RWPE2 (cell line): ENCODE measurements around the gene SUN1.
A peak's percentile ranks its signal among the peaks of the same experiment; 100 is the strongest.

ENCODE experiments used
- ATAC-seq: fragments of 200-7000 bp; cut with Tn5 transposase; 3 replicates; pipeline ENCODE4 v1.9.1; 2021; ENCODE audit warnings: low read depth
- DNase-seq: peaks from one replicate; pipeline ENCODE4 v3.0.0-alpha.2; 2020; ENCODE audit warnings: low spot score
- H3K27ac ChIP-seq: fragments of 450-650 bp; 2 replicates; pipeline ENCODE4 v1.5.1; 2017; ENCODE audit warnings: mild to moderate bottlenecking; ENCODE audit not compliant: poor library complexity, severe bottlenecking
- H3K27me3 ChIP-seq: fragments of 250-450 bp; sonication (Bioruptor Pico); 2 replicates; pipeline ENCODE4 v1.5.1; 2021; ENCODE audit warnings: mild to moderate bottlenecking, moderate library complexity; ENCODE audit not compliant: insufficient read depth, poor library complexity, severe bottlenecking
- H3K36me3 ChIP-seq: fragments of 250-450 bp; sonication (Bioruptor Pico); 2 replicates; pipeline ENCODE4 v1.5.1; 2020; ENCODE audit warnings: low read depth, mild to moderate bottlenecking, moderate library complexity
- H3K4me1 ChIP-seq: fragments of 250-450 bp; sonication (Bioruptor Pico); 2 replicates; pipeline ENCODE4 v1.5.1; 2021; ENCODE audit warnings: mild to moderate bottlenecking, moderate library complexity; ENCODE audit not compliant: insufficient read depth, poor library complexity, severe bottlenecking
- H3K4me3 ChIP-seq: fragments of 250-450 bp; sonication (Bioruptor Pico); 2 replicates; pipeline ENCODE4 v1.5.1; 2021; ENCODE audit warnings: mild to moderate bottlenecking, moderate library complexity; ENCODE audit not compliant: severe bottlenecking
- H3K9me3 ChIP-seq: fragments of 250-450 bp; sonication (Bioruptor Pico); 2 replicates; pipeline ENCODE4 v1.5.1; 2021; ENCODE audit warnings: mild to moderate bottlenecking, moderate library complexity; ENCODE audit not compliant: severe bottlenecking
- TF ChIP-seq, protein P1 (sequence below): fragments of 450-650 bp; IDR thresholded peaks from one replicate; pipeline ENCODE4 v1.5.1; 2017; ENCODE audit warnings: mild to moderate bottlenecking, moderate library complexity; ENCODE audit not compliant: poor library complexity, severe bottlenecking

SUN1 gene, protein sequence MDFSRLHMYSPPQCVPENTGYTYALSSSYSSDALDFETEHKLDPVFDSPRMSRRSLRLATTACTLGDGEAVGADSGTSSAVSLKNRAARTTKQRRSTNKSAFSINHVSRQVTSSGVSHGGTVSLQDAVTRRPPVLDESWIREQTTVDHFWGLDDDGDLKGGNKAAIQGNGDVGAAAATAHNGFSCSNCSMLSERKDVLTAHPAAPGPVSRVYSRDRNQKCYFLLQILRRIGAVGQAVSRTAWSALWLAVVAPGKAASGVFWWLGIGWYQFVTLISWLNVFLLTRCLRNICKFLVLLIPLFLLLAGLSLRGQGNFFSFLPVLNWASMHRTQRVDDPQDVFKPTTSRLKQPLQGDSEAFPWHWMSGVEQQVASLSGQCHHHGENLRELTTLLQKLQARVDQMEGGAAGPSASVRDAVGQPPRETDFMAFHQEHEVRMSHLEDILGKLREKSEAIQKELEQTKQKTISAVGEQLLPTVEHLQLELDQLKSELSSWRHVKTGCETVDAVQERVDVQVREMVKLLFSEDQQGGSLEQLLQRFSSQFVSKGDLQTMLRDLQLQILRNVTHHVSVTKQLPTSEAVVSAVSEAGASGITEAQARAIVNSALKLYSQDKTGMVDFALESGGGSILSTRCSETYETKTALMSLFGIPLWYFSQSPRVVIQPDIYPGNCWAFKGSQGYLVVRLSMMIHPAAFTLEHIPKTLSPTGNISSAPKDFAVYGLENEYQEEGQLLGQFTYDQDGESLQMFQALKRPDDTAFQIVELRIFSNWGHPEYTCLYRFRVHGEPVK

DNA sequence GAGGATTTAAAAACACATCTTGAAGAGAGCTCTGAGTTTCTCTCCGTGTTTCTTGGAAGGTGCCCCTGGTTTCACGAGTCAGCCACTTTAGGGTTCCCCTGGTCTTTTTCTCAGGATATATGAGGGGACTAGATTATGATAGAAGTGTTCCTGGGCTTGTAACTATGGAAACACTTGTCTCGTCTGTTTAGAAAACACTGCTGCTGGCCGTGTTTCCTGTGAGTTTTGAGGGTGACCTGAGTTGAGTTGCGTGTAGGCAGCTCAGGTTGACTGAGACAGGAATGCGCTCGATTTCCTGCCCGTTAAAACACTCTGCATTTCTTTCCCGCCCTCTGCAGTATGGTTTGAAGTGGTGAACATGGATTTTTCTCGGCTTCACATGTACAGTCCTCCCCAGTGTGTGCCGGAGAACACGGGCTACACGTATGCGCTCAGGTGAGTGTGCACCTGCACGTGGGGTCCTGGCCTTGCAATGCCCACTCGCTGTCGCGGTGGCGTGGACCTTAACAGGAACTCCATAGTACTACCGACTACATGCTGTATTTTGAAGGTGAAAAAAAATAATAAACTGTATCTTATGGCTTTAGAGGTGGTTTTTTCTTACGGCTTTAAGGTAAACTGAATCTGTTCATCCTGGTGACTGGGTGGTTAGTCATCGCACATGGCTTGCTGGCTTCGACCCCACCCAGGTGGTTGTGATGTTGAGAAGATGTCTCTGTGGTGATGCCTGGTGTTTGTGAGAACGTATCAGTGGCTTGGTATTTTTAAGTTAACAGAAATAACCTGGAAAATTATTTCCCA is at the start of gene SUN1:
Gene SUN1 (plus strand): TSS at position 310 of the 801 bp plus-strand sequence. CDS start 49 bp downstream, at position 359.
- DNase-seq: peak; percentile 94
- Histone ChIP-seq H3K9me3 (no peaks in the 10 kb centered on the region), H3K36me3 (peaks cover 30% of the 10 kb centered on the region), H3K4me3 (peak within 1 kb of the TSS; percentile 9), H3K27ac (peak within 1 kb of the TSS; percentile 98), H3K27me3 (no peaks in the 10 kb centered on the region), H3K4me1 (peaks cover 59% of the 10 kb centered on the region)
- TF ChIP-seq, protein P1, sequence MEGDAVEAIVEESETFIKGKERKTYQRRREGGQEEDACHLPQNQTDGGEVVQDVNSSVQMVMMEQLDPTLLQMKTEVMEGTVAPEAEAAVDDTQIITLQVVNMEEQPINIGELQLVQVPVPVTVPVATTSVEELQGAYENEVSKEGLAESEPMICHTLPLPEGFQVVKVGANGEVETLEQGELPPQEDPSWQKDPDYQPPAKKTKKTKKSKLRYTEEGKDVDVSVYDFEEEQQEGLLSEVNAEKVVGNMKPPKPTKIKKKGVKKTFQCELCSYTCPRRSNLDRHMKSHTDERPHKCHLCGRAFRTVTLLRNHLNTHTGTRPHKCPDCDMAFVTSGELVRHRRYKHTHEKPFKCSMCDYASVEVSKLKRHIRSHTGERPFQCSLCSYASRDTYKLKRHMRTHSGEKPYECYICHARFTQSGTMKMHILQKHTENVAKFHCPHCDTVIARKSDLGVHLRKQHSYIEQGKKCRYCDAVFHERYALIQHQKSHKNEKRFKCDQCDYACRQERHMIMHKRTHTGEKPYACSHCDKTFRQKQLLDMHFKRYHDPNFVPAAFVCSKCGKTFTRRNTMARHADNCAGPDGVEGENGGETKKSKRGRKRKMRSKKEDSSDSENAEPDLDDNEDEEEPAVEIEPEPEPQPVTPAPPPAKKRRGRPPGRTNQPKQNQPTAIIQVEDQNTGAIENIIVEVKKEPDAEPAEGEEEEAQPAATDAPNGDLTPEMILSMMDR: no peak
- ATAC-seq: peak; percentile 71

GRCh38 chr7:782718-783449 is 49.4 kb upstream of the SUN1 start:
- H3K4me1 ChIP-seq: no peaks in the 10 kb centered on the region
- no peaks in the 10 kb centered on the region for H3K27me3 ChIP-seq
- no peak overlapping the region for H3K27ac ChIP-seq
- H3K36me3 ChIP-seq: peaks cover 45% of the 10 kb centered on the region
- DNase-seq (no peak), ATAC-seq (no peak)
- TF ChIP-seq, protein P1: no peak
- H3K9me3 ChIP-seq: no peaks in the 10 kb centered on the region
- no peak overlapping the region for H3K4me3 ChIP-seq

- peaks cover 50% of the 10 kb centered on the region for H3K36me3 ChIP-seq
Measured at GRCh38 chr7:783556-784490, 48.5 kb upstream of the SUN1 start.

More at GRCh38 chr7:783556-784490, 48.5 kb upstream of the SUN1 start:
- H3K27me3 ChIP-seq: no peaks in the 10 kb centered on the region
- no peak overlapping the region for H3K27ac ChIP-seq
- H3K4me1 ChIP-seq: no peaks in the 10 kb centered on the region
- DNase-seq (no peak), ATAC-seq (0 out of 3 replicates have a peak, but pooled peaks have one; percentile 15)
- TF ChIP-seq, protein P1: no peak
- no peak overlapping the region for H3K4me3 ChIP-seq
- H3K9me3 ChIP-seq: no peaks in the 10 kb centered on the region
